Keratinocyte (primary cell): Measurements from ENCODE around the gene CDC14B. TPM values are rescaled to one million over a fixed set of nuclear protein-coding genes. Genes with fewer than 3 reads are reported as not detected.

Experiments
- DNase-seq: peaks from one replicate; pipeline ENCODE4 v3.0.0-alpha.2; 2011; ENCODE audit warnings: low read depth, missing footprints, low spot score
- FAIRE-seq: peaks from 2 replicates; lab custom pipeline; 2011; peaks lifted over from hg19 to GRCh38; lab: Jason Lieb, UNC
- H2AFZ ChIP-seq: 2 replicates; pipeline ENCODE4 v1.6.0; 2012; ENCODE audit warnings: low read length, control low read depth, inconsistent platforms; ENCODE audit not compliant: control insufficient read depth
- H3K27ac ChIP-seq: 2 replicates; pipeline ENCODE4 v1.5.1; 2011; ENCODE audit warnings: low read length; ENCODE audit not compliant: control insufficient read depth, insufficient read depth
- H3K27me3 ChIP-seq: 3 replicates; pipeline ENCODE4 v1.6.0; 2011; ENCODE audit warnings: low read length; ENCODE audit not compliant: control insufficient read depth, insufficient read depth; ENCODE audit errors: extremely low read depth
- H3K36me3 ChIP-seq, 2 experiments: 2 replicates in 1 of 2; 3 replicates in 1 of 2; pipeline ENCODE4 v1.5.1; 2011; ENCODE audit warnings: low read length in 2 of 2, mild to moderate bottlenecking in 1 of 2; ENCODE audit not compliant: control insufficient read depth in 2 of 2, insufficient read depth in 2 of 2; ENCODE audit errors: extremely low read depth in 1 of 2
- H3K4me1 ChIP-seq: 3 replicates; pipeline ENCODE4 v1.5.1; 2011; ENCODE audit warnings: low read length; ENCODE audit not compliant: control insufficient read depth, insufficient read depth; ENCODE audit errors: extremely low read depth
- H3K4me2 ChIP-seq: 3 replicates; pipeline ENCODE4 v1.6.0; 2011; ENCODE audit warnings: low read depth, low read length; ENCODE audit not compliant: control insufficient read depth, insufficient read depth; ENCODE audit errors: extremely low read depth
- H3K4me3 ChIP-seq, 3 experiments: fragments of 200-600 bp in 1 of 3; sonication (generic) in 1 of 3; 2 replicates in 2 of 3; 3 replicates in 1 of 3; pipeline ENCODE4 v1.5.1; 2011 to 2016; ENCODE audit warnings: low read length in 3 of 3, mild to moderate bottlenecking in 3 of 3, control low read depth in 2 of 3, inconsistent platforms in 1 of 3, low read depth in 1 of 3, mixed read lengths in 1 of 3, mixed run types in 1 of 3, moderate library complexity in 1 of 3; ENCODE audit not compliant: control insufficient read depth in 2 of 3, insufficient read depth in 2 of 3; ENCODE audit errors: extremely low read depth in 1 of 3
- H3K79me2 ChIP-seq: 2 replicates; pipeline ENCODE4 v1.6.0; 2012; ENCODE audit warnings: low read length; ENCODE audit not compliant: control insufficient read depth, insufficient read depth
- H3K9ac ChIP-seq: 3 replicates; pipeline ENCODE4 v1.6.0; 2011; ENCODE audit warnings: low read length; ENCODE audit not compliant: control insufficient read depth, insufficient read depth; ENCODE audit errors: extremely low read depth
- H3K9me1 ChIP-seq: 3 replicates; pipeline ENCODE4 v1.6.0; 2011; ENCODE audit warnings: low read length; ENCODE audit not compliant: control insufficient read depth, insufficient read depth; ENCODE audit errors: extremely low read depth
- H3K9me3 ChIP-seq: 2 replicates; pipeline ENCODE4 v1.5.1; 2012; ENCODE audit warnings: low read depth, low read length; ENCODE audit not compliant: control insufficient read depth
- H4K20me1 ChIP-seq: 3 replicates; pipeline ENCODE4 v1.6.0; 2011; ENCODE audit warnings: low read length; ENCODE audit not compliant: control insufficient read depth, insufficient read depth; ENCODE audit errors: extremely low read depth
- CTCF ChIP-seq, 3 experiments: IDR thresholded peaks in 1 of 3; conservative IDR thresholded peaks in 1 of 3; optimal IDR thresholded peaks in 1 of 3; 2 replicates in 2 of 3; 3 replicates in 1 of 3; pipeline versions ENCODE3 to v1.5.1; 2011; ENCODE audit warnings: low read length in 3 of 3, mild to moderate bottlenecking in 3 of 3, moderate library complexity in 2 of 3, control low read depth in 1 of 3, inconsistent platforms in 1 of 3; ENCODE audit not compliant: insufficient read depth in 2 of 3; ENCODE audit errors: extremely low read depth in 1 of 3
- EZH2 ChIP-seq: IDR thresholded peaks from one replicate; pipeline ENCODE4 v1.6.1; 2012; ENCODE audit warnings: inconsistent platforms, mild to moderate bottlenecking, low read length, moderate library complexity
- dilution Hi-C: fragments of 300-500 bp; cut with MboI; formaldehyde crosslinking; loops from one replicate; pipeline ENCODE4 v1.7.0; 2020; ENCODE audit warnings: low sequenced_read_pairs; ENCODE audit not compliant: extremely low pct_ligation_motif_present
- polyA plus RNA-seq, 5 experiments: library from polyadenylated mRNA; depleted of rRNA in 3 of 5; stranded (reverse) in 3 of 5; stranded (forward) in 1 of 5; unstranded in 1 of 5; fragments of >200 nt; gene quantifications; 1 replicate in 1 of 5; 2 replicates in 3 of 5; 3 replicates in 1 of 5; pipeline versions ENCODE4 v1.2.1 to v1.2.3, GENCODE V29; 2011 to 2012; ENCODE audit warnings: missing spikeins in 2 of 5, low read depth in 1 of 5, low replicate concordance in 1 of 5

Gene CDC14B
- polyA plus RNA-seq, 1 donor (not counting 4 experiments of a cell fraction or from before 2014, with no cell fraction given), result 7.5 TPM

GRCh38 chr9:96498796-96499195 is 120.8 kb downstream of the CDC14B start:
- no peak for FAIRE-seq
- H2AFZ ChIP-seq, result no peak overlapping the region
- H3K9ac ChIP-seq, result no peak overlapping the region
- dilution Hi-C loops, result no loop called here
- H3K79me2 ChIP-seq, result no peaks in the 10 kb centered on the region
- H3K4me1 ChIP-seq, result no peaks in the 10 kb centered on the region
- no peak for TF ChIP-seq EZH2
- TF ChIP-seq CTCF (optimal IDR thresholded peaks at IDR 0.05 in 1 of 3, IDR thresholded peaks at IDR 0.05 in 1 of 3, conservative IDR thresholded peaks at IDR 0.05 in 1 of 3; ENCODE audit: extremely low read depth in 1 of 3, insufficient read depth in 2 of 3, low read length in 3 of 3), result no peak
- no peak overlapping the region for H3K27ac ChIP-seq
- no peaks in the 10 kb centered on the region for H3K36me3 ChIP-seq
- H3K9me1 ChIP-seq, result no peaks in the 10 kb centered on the region
- no peaks in the 10 kb centered on the region for H4K20me1 ChIP-seq
- H3K4me2 ChIP-seq, result no peak overlapping the region
- no peaks in the 10 kb centered on the region for H3K9me3 ChIP-seq
- no peak overlapping the region for H3K4me3 ChIP-seq
- DNase-seq, result no peak
- no peaks in the 10 kb centered on the region for H3K27me3 ChIP-seq

- DNase-seq (no peak), FAIRE-seq (no peak)
- Histone ChIP-seq H3K27me3 (no peaks in the 10 kb centered on the region), H4K20me1 (no peaks in the 10 kb centered on the region), H3K9me1 (no peaks in the 10 kb centered on the region), H3K27ac (no peak overlapping the region), H3K9ac (no peak overlapping the region), H3K4me3 (no peak overlapping the region), H3K4me2 (no peak overlapping the region), H3K36me3 (peaks cover 0 to 4% of the 10 kb centered on the region in 2 experiments), H3K9me3 (no peaks in the 10 kb centered on the region), H2AFZ (no peak overlapping the region), H3K4me1 (no peaks in the 10 kb centered on the region), H3K79me2 (no peaks in the 10 kb centered on the region)
- dilution Hi-C loops, result no loop called here
- TF ChIP-seq CTCF (optimal IDR thresholded peaks at IDR 0.05 in 1 of 3, IDR thresholded peaks at IDR 0.05 in 1 of 3, conservative IDR thresholded peaks at IDR 0.05 in 1 of 3; ENCODE audit: extremely low read depth in 1 of 3, insufficient read depth in 2 of 3, low read length in 3 of 3), result no peak
- no peak for TF ChIP-seq EZH2
Measured at GRCh38 chr9:96497117-96497399, 122.6 kb downstream of the CDC14B start.
